Measurements from ENCODE around the gene SND1.

Gene SND1

GRCh38 chr7:127932496-127932895, 280.5 kb downstream of the SND1 start:
- no peak for DNase-seq (ENCODE audit: low read depth in 2 of 2)

GRCh38 chr7:127933146-127933545, 281.2 kb downstream of the SND1 start:
- DNase-seq (ENCODE audit: low read depth in 2 of 2) = no peak

GRCh38 chr7:127934711-127935110, 282.7 kb downstream of the SND1 start:
- no peak for DNase-seq (ENCODE audit: low read depth in 2 of 2)

GRCh38 chr7:127935847-127936376, 283.9 kb downstream of the SND1 start:
- no peak for DNase-seq (ENCODE audit: low read depth in 2 of 2)

GRCh38 chr7:127937066-127937680, 285.2 kb downstream of the SND1 start:
- DNase-seq (ENCODE audit: low read depth in 2 of 2) = no peak

- DNase-seq (ENCODE audit: low read depth in 2 of 2) = no peak
Observed at GRCh38 chr7:127938588-127938987, 286.6 kb downstream of the SND1 start.

- DNase-seq (ENCODE audit: low read depth in 2 of 2) = no peak
Observed at GRCh38 chr7:127940381-127941160, 288.6 kb downstream of the SND1 start.

- no peak for DNase-seq (ENCODE audit: low read depth in 2 of 2)
Observed at GRCh38 chr7:127941476-127942210, 289.6 kb downstream of the SND1 start.

GRCh38 chr7:127943541-127944521, 291.8 kb downstream of the SND1 start:
- DNase-seq (ENCODE audit: low read depth in 2 of 2) = no peak

GRCh38 chr7:127946111-127946510, 294.1 kb downstream of the SND1 start:
- no peak for DNase-seq (ENCODE audit: low read depth in 2 of 2)

- DNase-seq (ENCODE audit: low read depth in 2 of 2) = no peak
Observed at GRCh38 chr7:127946847-127947246, 294.9 kb downstream of the SND1 start.

GRCh38 chr7:127948312-127948711, 296.3 kb downstream of the SND1 start:
- no peak for DNase-seq (ENCODE audit: low read depth in 2 of 2)

- no peak for DNase-seq (ENCODE audit: low read depth in 2 of 2)
Observed at GRCh38 chr7:127948930-127949329, 296.9 kb downstream of the SND1 start.

GRCh38 chr7:127949769-127950222, 297.8 kb downstream of the SND1 start:
- no peak for DNase-seq (ENCODE audit: low read depth in 2 of 2)

GRCh38 chr7:127950233-127950935, 298.4 kb downstream of the SND1 start:
- no peak for DNase-seq (ENCODE audit: low read depth in 2 of 2)

- DNase-seq (ENCODE audit: low read depth in 2 of 2) = no peak
Observed at GRCh38 chr7:127953423-127954356, 301.7 kb downstream of the SND1 start.

- DNase-seq (ENCODE audit: low read depth in 2 of 2) = no peak
Observed at GRCh38 chr7:127954357-127954748, 302.4 kb downstream of the SND1 start.

- DNase-seq (ENCODE audit: low read depth in 2 of 2) = no peak
Observed at GRCh38 chr7:127955051-127955531, 303.1 kb downstream of the SND1 start.

- DNase-seq (ENCODE audit: low read depth in 2 of 2) = no peak
Observed at GRCh38 chr7:127957886-127958285, 305.9 kb downstream of the SND1 start.

All from activated CD8-positive, alpha-beta memory T cell treated with anti-CD3 and anti-CD28 coated beads for 4 hours (primary cell).